Embryonic facial prominence (tissue), 1 donor: ENCODE data around the gene TGFB3.

ENCODE experiments used
- DNase-seq: peaks from one replicate; pipeline ENCODE4 v3.0.0-alpha.2; 2016; ENCODE audit errors: extremely low spot score

TGFB3 gene

GRCh38 chr14:75987201-75987970 is 5.6 kb upstream of the TGFB3 start:
- DNase-seq = no peak

GRCh38 chr14:75986439-75986765 is 4.6 kb upstream of the TGFB3 start:
- no peak for DNase-seq

- peak; percentile 87 for DNase-seq
These were observed 4.0 kb upstream of the TGFB3 start, which contains the start of gene IFT43 for GRCh38 chr14:75985618-75986438. IFT43 (plus strand) TSS chr14:75985763; CDS start chr14:75985787, 24 bp downstream.

GRCh38 chr14:75984674-75985073 is 2.9 kb upstream of the TGFB3 start:
- no peak for DNase-seq

- DNase-seq = no peak
These were observed 1.2 kb upstream of the TGFB3 start for GRCh38 chr14:75983019-75983358.

- peak; percentile 85 for DNase-seq
These were observed 647 bp upstream of the TGFB3 start for GRCh38 chr14:75982266-75983018.

- no peak for DNase-seq
These were observed 939 bp downstream of the TGFB3 start for GRCh38 chr14:75980856-75981255.

- DNase-seq = no peak
These were observed 1.9 kb downstream of the TGFB3 start for GRCh38 chr14:75979648-75980565.

GRCh38 chr14:75979071-75979571 is 2.7 kb downstream of the TGFB3 start:
- no peak for DNase-seq

GRCh38 chr14:75978249-75978731 is 3.5 kb downstream of the TGFB3 start:
- DNase-seq = no peak

- DNase-seq = no peak
These were observed 4.2 kb downstream of the TGFB3 start for GRCh38 chr14:75977582-75977943.

GRCh38 chr14:75976826-75977581 is 4.8 kb downstream of the TGFB3 start:
- no peak for DNase-seq

GRCh38 chr14:75972801-75973421 is 8.9 kb downstream of the TGFB3 start:
- no peak for DNase-seq

GRCh38 chr14:75971509-75971908 is 10.3 kb downstream of the TGFB3 start:
- DNase-seq = no peak

GRCh38 chr14:75970989-75971388 is 10.8 kb downstream of the TGFB3 start:
- no peak for DNase-seq

GRCh38 chr14:75969891-75970290 is 11.9 kb downstream of the TGFB3 start:
- no peak for DNase-seq

- no peak for DNase-seq
These were observed 12.7 kb downstream of the TGFB3 start for GRCh38 chr14:75969126-75969525.

GRCh38 chr14:75968456-75968855 is 13.3 kb downstream of the TGFB3 start:
- no peak for DNase-seq

- DNase-seq = no peak
These were observed 13.9 kb downstream of the TGFB3 start for GRCh38 chr14:75967866-75968265.

GRCh38 chr14:75961662-75962061 is 20.1 kb downstream of the TGFB3 start:
- no peak for DNase-seq
